Measurements from ENCODE around the gene YIF1A.

GRCh38 chr11:66311965-66312548 is 23.1 kb upstream of the YIF1A start:
- TF ChIP-seq CTCF (IDR thresholded peaks at IDR 0.05) (peak; percentile 44 to 92 (median 91)), POLR2A (IDR thresholded peaks at IDR 0.05) (no peak)
